Lower leg skin (tissue), 3 donors: ENCODE measurements around the gene ABLIM1.

Experiments
- POLR2A ChIP-seq, 2 donors: fragments of 450-650 bp; IDR thresholded peaks; one replicate each; pipeline ENCODE4 v1.6.1; 2016 to 2017; ENCODE audit warnings: antibody characterized with exemption in 2 of 2, mild to moderate bottlenecking in 1 of 2, moderate library complexity in 1 of 2
- TF ChIP-seq, protein P1 (sequence below), 3 donors: fragments of 450-650 bp; IDR thresholded peaks; one replicate each; pipeline ENCODE4 v1.5.1; 2016; ENCODE audit warnings: antibody characterized with exemption in 3 of 3, mild to moderate bottlenecking in 3 of 3, moderate library complexity in 2 of 3

- TF ChIP-seq, protein P1, sequence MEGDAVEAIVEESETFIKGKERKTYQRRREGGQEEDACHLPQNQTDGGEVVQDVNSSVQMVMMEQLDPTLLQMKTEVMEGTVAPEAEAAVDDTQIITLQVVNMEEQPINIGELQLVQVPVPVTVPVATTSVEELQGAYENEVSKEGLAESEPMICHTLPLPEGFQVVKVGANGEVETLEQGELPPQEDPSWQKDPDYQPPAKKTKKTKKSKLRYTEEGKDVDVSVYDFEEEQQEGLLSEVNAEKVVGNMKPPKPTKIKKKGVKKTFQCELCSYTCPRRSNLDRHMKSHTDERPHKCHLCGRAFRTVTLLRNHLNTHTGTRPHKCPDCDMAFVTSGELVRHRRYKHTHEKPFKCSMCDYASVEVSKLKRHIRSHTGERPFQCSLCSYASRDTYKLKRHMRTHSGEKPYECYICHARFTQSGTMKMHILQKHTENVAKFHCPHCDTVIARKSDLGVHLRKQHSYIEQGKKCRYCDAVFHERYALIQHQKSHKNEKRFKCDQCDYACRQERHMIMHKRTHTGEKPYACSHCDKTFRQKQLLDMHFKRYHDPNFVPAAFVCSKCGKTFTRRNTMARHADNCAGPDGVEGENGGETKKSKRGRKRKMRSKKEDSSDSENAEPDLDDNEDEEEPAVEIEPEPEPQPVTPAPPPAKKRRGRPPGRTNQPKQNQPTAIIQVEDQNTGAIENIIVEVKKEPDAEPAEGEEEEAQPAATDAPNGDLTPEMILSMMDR (IDR thresholded peaks at IDR 0.05), result no peak
- TF ChIP-seq POLR2A (IDR thresholded peaks at IDR 0.05), result no peak
Measured at GRCh38 chr10:114389426-114389825, 268.6 kb downstream of the ABLIM1 start.
